LNCaP clone FGC (cell line): ENCODE data around the gene SPAG9.

ENCODE experiments used
- DNase-seq: peaks from one replicate; pipeline ENCODE4 v3.0.0-alpha.2; 2011; ENCODE audit warnings: low read depth
- H3K4me3 ChIP-seq: 2 replicates; pipeline ENCODE4 v1.5.1; 2011; ENCODE audit warnings: mild to moderate bottlenecking, low read depth, low read length, control low read depth
- TF ChIP-seq, protein P1 (sequence below): IDR thresholded peaks from 2 replicates; pipeline ENCODE4 v1.5.1; 2012; ENCODE audit warnings: mild to moderate bottlenecking; ENCODE audit not compliant: control insufficient read depth, insufficient read depth; ENCODE audit errors: extremely low read depth

Gene SPAG9

GRCh38 chr17:51005768-51006167, 114.9 kb downstream of the SPAG9 start:
- TF ChIP-seq, protein P1, sequence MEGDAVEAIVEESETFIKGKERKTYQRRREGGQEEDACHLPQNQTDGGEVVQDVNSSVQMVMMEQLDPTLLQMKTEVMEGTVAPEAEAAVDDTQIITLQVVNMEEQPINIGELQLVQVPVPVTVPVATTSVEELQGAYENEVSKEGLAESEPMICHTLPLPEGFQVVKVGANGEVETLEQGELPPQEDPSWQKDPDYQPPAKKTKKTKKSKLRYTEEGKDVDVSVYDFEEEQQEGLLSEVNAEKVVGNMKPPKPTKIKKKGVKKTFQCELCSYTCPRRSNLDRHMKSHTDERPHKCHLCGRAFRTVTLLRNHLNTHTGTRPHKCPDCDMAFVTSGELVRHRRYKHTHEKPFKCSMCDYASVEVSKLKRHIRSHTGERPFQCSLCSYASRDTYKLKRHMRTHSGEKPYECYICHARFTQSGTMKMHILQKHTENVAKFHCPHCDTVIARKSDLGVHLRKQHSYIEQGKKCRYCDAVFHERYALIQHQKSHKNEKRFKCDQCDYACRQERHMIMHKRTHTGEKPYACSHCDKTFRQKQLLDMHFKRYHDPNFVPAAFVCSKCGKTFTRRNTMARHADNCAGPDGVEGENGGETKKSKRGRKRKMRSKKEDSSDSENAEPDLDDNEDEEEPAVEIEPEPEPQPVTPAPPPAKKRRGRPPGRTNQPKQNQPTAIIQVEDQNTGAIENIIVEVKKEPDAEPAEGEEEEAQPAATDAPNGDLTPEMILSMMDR: no peak
- DNase-seq: no peak
- H3K4me3 ChIP-seq: no peak overlapping the region

DNA sequence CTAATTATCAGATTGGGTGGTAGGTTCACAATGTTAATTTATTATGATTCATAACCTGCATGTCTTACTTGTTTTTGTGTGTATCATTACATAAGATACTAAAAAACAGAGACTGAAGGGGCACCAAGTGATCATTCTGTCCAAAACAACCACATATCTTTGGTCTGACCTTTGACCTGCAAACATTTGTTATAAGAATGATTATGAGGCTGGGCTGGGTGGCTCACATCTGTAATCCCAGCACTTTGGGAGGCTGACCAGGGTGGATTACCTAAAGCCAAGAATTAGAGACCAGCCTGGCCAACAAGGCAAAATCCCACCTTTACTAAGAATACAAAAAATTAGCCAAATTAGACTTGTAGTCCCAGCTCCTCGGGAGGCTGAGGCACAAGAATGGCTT, 116.4 kb downstream of the SPAG9 start:
- TF ChIP-seq, protein P1: no peak
- DNase-seq: no peak
- no peak overlapping the region for H3K4me3 ChIP-seq

GRCh38 chr17:51000835-51001638, 119.6 kb downstream of the SPAG9 start:
- no peak overlapping the region for H3K4me3 ChIP-seq
- TF ChIP-seq, protein P1: peak; percentile 53
- peak; percentile 50 for DNase-seq

- no peak overlapping the region for H3K4me3 ChIP-seq
- TF ChIP-seq, protein P1: no peak
- DNase-seq: no peak
These were observed 125.0 kb downstream of the SPAG9 start for GRCh38 chr17:50995668-50996067.

GRCh38 chr17:50993544-50993943, 127.1 kb downstream of the SPAG9 start:
- no peak overlapping the region for H3K4me3 ChIP-seq
- no peak for DNase-seq
- TF ChIP-seq, protein P1: no peak

DNA sequence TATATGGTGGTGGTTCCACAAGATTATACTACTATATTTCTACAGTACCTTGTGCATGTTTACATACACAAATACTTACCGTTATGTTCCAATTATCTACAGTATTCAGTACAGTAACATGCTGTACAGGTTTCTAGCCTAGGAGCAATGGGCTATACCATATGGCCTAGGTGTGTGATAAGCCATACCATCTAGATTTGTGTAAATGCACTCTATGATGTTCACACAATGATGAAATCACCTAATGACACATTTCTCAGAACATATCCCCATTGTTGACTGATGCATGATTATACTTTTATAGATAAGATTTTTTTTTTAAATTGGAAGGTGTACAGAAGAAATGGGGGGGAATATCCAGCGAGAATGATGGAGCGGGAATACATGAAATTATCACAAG, 131.5 kb downstream of the SPAG9 start:
- no peak for DNase-seq
- TF ChIP-seq, protein P1: no peak
- H3K4me3 ChIP-seq: no peak overlapping the region

DNA sequence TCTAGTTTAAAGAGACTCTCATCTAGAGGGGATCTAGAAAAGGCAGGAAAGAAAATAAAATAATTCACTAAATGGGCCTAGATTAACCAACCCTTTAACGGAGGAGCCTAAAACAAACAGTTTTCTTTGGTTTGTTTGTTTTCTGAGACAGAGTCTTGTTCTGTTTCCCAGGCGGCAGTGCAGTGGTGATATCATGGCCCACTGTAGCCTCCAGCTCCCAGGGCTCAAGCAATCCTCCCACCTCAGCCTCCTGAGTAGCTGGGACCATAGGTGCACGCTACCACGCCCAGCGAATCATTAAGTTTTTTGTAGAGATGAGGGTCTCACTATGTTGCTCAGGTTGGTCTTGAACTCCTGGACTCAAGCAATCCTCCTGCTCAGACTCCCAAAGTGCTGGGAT, 132.2 kb downstream of the SPAG9 start:
- no peak overlapping the region for H3K4me3 ChIP-seq
- no peak for DNase-seq
- TF ChIP-seq, protein P1: no peak
